HepG2 (cell line): Measurements from ENCODE around the gene ALPK3. TPM values are rescaled to one million over a fixed set of nuclear protein-coding genes. Genes with fewer than 3 reads are reported as not detected.

Experiments used
- JARID2 ChIP-seq: sonication (generic); formaldehyde crosslinking; IDR thresholded peaks from 2 replicates; pipeline ENCODE4 v1.8.1; 2023; ENCODE audit warnings: missing genetic modification reagents, inconsistent platforms; ENCODE audit not compliant: insufficient replicate concordance
- NAIF1 ChIP-seq: sonication (generic); formaldehyde crosslinking; IDR thresholded peaks from 2 replicates; pipeline ENCODE4 v1.5.0; 2020; ENCODE audit warnings: mild to moderate bottlenecking, missing genetic modification reagents, borderline replicate concordance
- PITX1 ChIP-seq: sonication (generic); formaldehyde crosslinking; IDR thresholded peaks from 2 replicates; pipeline ENCODE4 v1.5.1; 2020; ENCODE audit warnings: mild to moderate bottlenecking, missing genetic modification reagents
- ZFAT ChIP-seq: sonication (generic); formaldehyde crosslinking; conservative IDR thresholded peaks from 2 replicates; pipeline ENCODE4 v1.8.1; 2023; ENCODE audit warnings: missing genetic modification reagents, inconsistent platforms
- ZFY ChIP-seq: sonication (generic); formaldehyde crosslinking; IDR thresholded peaks from 2 replicates; pipeline ENCODE4 v1.4.0; 2020; ENCODE audit warnings: missing genetic modification reagents
- ZNF772 ChIP-seq: sonication (generic); formaldehyde crosslinking; IDR thresholded peaks from 2 replicates; pipeline ENCODE4 v1.5.0; 2020; ENCODE audit warnings: mild to moderate bottlenecking, missing genetic modification reagents
- ZNF883 ChIP-seq: sonication (generic); formaldehyde crosslinking; IDR thresholded peaks from 2 replicates; pipeline ENCODE4 v1.5.1; 2020; ENCODE audit warnings: mild to moderate bottlenecking, missing genetic modification reagents; ENCODE audit errors: not compliant biosample characterization
- ZNF891 ChIP-seq: sonication (generic); formaldehyde crosslinking; IDR thresholded peaks from 2 replicates; pipeline ENCODE4 v1.5.0; 2020; ENCODE audit warnings: mild to moderate bottlenecking, missing genetic modification reagents
- polyA plus RNA-seq, 8 experiments: library from polyadenylated mRNA; depleted of rRNA in 3 of 8; stranded (reverse) in 7 of 8; unstranded in 1 of 8; fragments of >200 nt; fragmentation: Illumina TruSeq in 4 of 8; extraction: Trizol in 4 of 8; gene quantifications; 2 replicates each; pipeline versions ENCODE4 v1.2.1 to v1.2.3, GENCODE V29; 2011 to 2016; ENCODE audit warnings: low read depth in 4 of 8, missing spikeins in 1 of 8, mixed read lengths in 1 of 8; ENCODE audit not compliant: insufficient read depth in 1 of 8
- total RNA-seq, 5 experiments: library from RNA; depleted of rRNA; stranded (reverse); fragments of >200 nt; fragmentation: Illumina TruSeq; extraction: Trizol; gene quantifications; 2 replicates each; pipeline ENCODE4 v1.2.3, GENCODE V29; 2016; ENCODE audit warnings: low read depth in 1 of 5
- TF ChIP-seq, protein P1 (sequence below): sonication (generic); formaldehyde crosslinking; IDR thresholded peaks from 2 replicates; pipeline ENCODE4 v1.4.0; 2020; ENCODE audit warnings: missing genetic modification reagents, borderline replicate concordance
- TF ChIP-seq, protein P2 (sequence below): sonication (generic); formaldehyde crosslinking; IDR thresholded peaks from 2 replicates; pipeline ENCODE4 v1.5.0; 2020; ENCODE audit warnings: missing genetic modification reagents, mild to moderate bottlenecking, borderline replicate concordance
- TF ChIP-seq, protein P3 (sequence below): sonication (generic); formaldehyde crosslinking; IDR thresholded peaks from 2 replicates; pipeline ENCODE4 v1.9.0; 2021; ENCODE audit warnings: missing genetic modification reagents, mild to moderate bottlenecking, borderline replicate concordance
- TF ChIP-seq, protein P4 (sequence below): sonication (generic); formaldehyde crosslinking; conservative IDR thresholded peaks from 2 replicates; pipeline ENCODE4 v1.8.1; 2023; ENCODE audit warnings: missing genetic modification reagents
- TF ChIP-seq, protein P5 (sequence below): sonication (generic); formaldehyde crosslinking; IDR thresholded peaks from 2 replicates; pipeline ENCODE4 v1.4.0; 2020; ENCODE audit warnings: missing genetic modification reagents
- TF ChIP-seq, protein P6 (sequence below): sonication (generic); formaldehyde crosslinking; IDR thresholded peaks from 2 replicates; pipeline ENCODE4 v1.8.0; 2022; ENCODE audit warnings: mild to moderate bottlenecking, missing genetic modification reagents
- TF ChIP-seq, protein P7 (sequence below): sonication (generic); formaldehyde crosslinking; IDR thresholded peaks from 2 replicates; pipeline ENCODE4 v1.8.0; 2022; ENCODE audit warnings: mild to moderate bottlenecking, missing genetic modification reagents, moderate library complexity

Gene ALPK3
- total and polyA plus RNA-seq, 2 of the 13 experiments (the other 11 are each of a cell fraction or from before 2014, with no cell fraction given): 0.04 to 0.42 TPM

DNA sequence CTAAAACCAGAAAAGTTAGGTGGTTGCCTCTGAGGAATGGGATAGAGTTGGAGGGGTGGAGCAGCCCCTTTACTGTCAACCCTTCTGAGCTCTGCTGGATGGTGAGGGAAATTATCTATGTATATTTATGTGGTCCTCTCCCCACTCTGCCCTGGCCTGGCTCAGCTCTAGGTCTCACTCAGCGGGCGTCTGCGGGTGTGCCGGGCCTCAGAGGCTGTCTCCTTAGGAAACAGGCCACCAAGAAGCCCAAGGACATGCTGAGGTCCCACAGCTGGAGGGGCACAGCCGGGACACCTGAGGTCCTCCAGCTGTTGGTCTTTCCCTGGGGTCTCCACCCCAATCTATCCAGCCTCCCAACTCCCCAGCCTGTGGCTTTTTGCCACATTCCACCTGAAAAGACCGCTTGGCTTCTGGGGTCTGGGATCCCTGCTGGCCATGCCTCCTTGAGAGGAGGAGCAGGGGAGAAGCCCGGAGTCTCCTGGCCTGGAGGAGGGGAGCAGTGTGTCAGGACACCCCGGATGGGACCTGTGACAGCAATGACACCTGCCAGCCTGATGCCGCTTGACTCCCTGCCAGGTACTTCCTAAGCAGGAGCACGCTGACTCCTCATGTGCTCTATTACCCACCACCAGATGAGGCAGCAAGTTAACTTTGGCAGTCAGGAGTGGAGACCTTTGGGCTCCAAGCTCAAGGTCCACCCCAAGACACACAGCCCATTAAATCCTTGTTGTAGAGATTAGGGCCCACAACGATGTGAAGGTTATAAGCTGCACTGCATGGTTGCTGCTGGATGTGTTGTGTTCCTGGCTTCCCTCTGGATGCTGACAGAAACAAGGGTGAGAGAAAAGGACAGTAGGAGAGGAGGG lies 67.0 kb downstream of the ALPK3 start, which contains the start of gene SLC28A1 (continued):
- TF ChIP-seq, protein P1, sequence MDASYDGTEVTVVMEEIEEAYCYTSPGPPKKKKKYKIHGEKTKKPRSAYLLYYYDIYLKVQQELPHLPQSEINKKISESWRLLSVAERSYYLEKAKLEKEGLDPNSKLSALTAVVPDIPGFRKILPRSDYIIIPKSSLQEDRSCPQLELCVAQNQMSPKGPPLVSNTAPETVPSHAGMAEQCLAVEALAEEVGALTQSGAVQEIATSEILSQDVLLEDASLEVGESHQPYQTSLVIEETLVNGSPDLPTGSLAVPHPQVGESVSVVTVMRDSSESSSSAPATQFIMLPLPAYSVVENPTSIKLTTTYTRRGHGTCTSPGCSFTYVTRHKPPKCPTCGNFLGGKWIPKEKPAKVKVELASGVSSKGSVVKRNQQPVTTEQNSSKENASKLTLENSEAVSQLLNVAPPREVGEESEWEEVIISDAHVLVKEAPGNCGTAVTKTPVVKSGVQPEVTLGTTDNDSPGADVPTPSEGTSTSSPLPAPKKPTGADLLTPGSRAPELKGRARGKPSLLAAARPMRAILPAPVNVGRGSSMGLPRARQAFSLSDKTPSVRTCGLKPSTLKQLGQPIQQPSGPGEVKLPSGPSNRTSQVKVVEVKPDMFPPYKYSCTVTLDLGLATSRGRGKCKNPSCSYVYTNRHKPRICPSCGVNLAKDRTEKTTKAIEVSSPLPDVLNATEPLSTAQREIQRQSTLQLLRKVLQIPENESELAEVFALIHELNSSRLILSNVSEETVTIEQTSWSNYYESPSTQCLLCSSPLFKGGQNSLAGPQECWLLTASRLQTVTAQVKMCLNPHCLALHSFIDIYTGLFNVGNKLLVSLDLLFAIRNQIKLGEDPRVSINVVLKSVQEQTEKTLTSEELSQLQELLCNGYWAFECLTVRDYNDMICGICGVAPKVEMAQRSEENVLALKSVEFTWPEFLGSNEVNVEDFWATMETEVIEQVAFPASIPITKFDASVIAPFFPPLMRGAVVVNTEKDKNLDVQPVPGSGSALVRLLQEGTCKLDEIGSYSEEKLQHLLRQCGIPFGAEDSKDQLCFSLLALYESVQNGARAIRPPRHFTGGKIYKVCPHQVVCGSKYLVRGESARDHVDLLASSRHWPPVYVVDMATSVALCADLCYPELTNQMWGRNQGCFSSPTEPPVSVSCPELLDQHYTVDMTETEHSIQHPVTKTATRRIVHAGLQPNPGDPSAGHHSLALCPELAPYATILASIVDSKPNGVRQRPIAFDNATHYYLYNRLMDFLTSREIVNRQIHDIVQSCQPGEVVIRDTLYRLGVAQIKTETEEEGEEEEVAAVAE (CRISPR knock-in tag): no peak
- TF ChIP-seq, protein P2, sequence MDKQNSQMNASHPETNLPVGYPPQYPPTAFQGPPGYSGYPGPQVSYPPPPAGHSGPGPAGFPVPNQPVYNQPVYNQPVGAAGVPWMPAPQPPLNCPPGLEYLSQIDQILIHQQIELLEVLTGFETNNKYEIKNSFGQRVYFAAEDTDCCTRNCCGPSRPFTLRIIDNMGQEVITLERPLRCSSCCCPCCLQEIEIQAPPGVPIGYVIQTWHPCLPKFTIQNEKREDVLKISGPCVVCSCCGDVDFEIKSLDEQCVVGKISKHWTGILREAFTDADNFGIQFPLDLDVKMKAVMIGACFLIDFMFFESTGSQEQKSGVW (CRISPR knock-in tag): no peak
- no peak for TF ChIP-seq ZNF772 (CRISPR knock-in tag)
- no peak for TF ChIP-seq ZNF883 (CRISPR knock-in tag)
- TF ChIP-seq, protein P3, sequence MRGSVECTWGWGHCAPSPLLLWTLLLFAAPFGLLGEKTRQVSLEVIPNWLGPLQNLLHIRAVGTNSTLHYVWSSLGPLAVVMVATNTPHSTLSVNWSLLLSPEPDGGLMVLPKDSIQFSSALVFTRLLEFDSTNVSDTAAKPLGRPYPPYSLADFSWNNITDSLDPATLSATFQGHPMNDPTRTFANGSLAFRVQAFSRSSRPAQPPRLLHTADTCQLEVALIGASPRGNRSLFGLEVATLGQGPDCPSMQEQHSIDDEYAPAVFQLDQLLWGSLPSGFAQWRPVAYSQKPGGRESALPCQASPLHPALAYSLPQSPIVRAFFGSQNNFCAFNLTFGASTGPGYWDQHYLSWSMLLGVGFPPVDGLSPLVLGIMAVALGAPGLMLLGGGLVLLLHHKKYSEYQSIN (CRISPR knock-in tag): no peak
- TF ChIP-seq PITX1: peak; percentile 78; the same call in 1 of the 2 replicates
- TF ChIP-seq JARID2 (CRISPR knock-in tag): no peak
- TF ChIP-seq ZFY: no peak
- TF ChIP-seq, protein P4, sequence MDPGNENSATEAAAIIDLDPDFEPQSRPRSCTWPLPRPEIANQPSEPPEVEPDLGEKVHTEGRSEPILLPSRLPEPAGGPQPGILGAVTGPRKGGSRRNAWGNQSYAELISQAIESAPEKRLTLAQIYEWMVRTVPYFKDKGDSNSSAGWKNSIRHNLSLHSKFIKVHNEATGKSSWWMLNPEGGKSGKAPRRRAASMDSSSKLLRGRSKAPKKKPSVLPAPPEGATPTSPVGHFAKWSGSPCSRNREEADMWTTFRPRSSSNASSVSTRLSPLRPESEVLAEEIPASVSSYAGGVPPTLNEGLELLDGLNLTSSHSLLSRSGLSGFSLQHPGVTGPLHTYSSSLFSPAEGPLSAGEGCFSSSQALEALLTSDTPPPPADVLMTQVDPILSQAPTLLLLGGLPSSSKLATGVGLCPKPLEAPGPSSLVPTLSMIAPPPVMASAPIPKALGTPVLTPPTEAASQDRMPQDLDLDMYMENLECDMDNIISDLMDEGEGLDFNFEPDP (CRISPR knock-in tag): no peak
- TF ChIP-seq, protein P5, sequence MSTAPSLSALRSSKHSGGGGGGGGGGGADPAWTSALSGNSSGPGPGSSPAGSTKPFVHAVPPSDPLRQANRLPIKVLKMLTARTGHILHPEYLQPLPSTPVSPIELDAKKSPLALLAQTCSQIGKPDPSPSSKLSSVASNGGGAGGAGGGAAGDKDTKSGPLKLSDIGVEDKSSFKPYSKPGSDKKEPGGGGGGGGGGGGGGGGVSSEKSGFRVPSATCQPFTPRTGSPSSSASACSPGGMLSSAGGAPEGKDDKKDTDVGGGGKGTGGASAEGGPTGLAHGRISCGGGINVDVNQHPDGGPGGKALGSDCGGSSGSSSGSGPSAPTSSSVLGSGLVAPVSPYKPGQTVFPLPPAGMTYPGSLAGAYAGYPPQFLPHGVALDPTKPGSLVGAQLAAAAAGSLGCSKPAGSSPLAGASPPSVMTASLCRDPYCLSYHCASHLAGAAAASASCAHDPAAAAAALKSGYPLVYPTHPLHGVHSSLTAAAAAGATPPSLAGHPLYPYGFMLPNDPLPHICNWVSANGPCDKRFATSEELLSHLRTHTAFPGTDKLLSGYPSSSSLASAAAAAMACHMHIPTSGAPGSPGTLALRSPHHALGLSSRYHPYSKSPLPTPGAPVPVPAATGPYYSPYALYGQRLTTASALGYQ (CRISPR knock-in tag): no peak
- TF ChIP-seq, protein P6, sequence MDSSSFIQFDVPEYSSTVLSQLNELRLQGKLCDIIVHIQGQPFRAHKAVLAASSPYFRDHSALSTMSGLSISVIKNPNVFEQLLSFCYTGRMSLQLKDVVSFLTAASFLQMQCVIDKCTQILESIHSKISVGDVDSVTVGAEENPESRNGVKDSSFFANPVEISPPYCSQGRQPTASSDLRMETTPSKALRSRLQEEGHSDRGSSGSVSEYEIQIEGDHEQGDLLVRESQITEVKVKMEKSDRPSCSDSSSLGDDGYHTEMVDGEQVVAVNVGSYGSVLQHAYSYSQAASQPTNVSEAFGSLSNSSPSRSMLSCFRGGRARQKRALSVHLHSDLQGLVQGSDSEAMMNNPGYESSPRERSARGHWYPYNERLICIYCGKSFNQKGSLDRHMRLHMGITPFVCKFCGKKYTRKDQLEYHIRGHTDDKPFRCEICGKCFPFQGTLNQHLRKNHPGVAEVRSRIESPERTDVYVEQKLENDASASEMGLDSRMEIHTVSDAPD: no peak
- TF ChIP-seq ZFAT (CRISPR knock-in tag): no peak
- no peak for TF ChIP-seq NAIF1 (CRISPR knock-in tag)
- TF ChIP-seq ZNF891: no peak
- TF ChIP-seq, protein P7, sequence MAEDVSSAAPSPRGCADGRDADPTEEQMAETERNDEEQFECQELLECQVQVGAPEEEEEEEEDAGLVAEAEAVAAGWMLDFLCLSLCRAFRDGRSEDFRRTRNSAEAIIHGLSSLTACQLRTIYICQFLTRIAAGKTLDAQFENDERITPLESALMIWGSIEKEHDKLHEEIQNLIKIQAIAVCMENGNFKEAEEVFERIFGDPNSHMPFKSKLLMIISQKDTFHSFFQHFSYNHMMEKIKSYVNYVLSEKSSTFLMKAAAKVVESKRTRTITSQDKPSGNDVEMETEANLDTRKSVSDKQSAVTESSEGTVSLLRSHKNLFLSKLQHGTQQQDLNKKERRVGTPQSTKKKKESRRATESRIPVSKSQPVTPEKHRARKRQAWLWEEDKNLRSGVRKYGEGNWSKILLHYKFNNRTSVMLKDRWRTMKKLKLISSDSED (CRISPR knock-in tag): no peak
